Mesothelial cell of epicardium (in vitro differentiated cells): ENCODE results near the gene TSPAN18. TPM values are rescaled to one million over a fixed set of nuclear protein-coding genes. Genes with fewer than 3 reads are reported as not detected.

Experiments used
- DNase-seq, 2 experiments: peaks; one replicate each; pipeline ENCODE4 v3.0.0; 2021; ENCODE audit warnings: low spot score in 2 of 2; ENCODE audit not compliant: unreplicated experiment in 2 of 2
- H3K27ac Mint-ChIP-seq: 2 replicates; pipeline ENCODE4 v1.8.0; 2021; ENCODE audit warnings: mixed read lengths
- H3K27me3 Mint-ChIP-seq: 2 replicates; pipeline ENCODE4 v1.8.0; 2021; ENCODE audit warnings: low read depth, mixed read lengths
- H3K36me3 Mint-ChIP-seq: 2 replicates; pipeline ENCODE4 v1.8.0; 2021; ENCODE audit warnings: mixed read lengths
- H3K4me1 Mint-ChIP-seq: 2 replicates; pipeline ENCODE4 v1.8.0; 2021; ENCODE audit warnings: mixed read lengths
- H3K4me3 Mint-ChIP-seq: 2 replicates; pipeline ENCODE4 v1.8.0; 2021; ENCODE audit warnings: mild to moderate bottlenecking, moderate library complexity, mixed read lengths
- H3K9me3 Mint-ChIP-seq: 2 replicates; pipeline ENCODE4 v1.8.0; 2021; ENCODE audit warnings: mixed read lengths
- CTCF ChIP-seq: fragments of 200-600 bp; sonication (generic); IDR thresholded peaks from one replicate; pipeline ENCODE4 v1.5.0; 2021; ENCODE audit warnings: antibody characterized with exemption; ENCODE audit not compliant: unreplicated experiment
- total RNA-seq: library from RNA; stranded (reverse); gene quantifications from 3 replicates; pipeline ENCODE4 v1.2.1, GENCODE V29; 2021

The TSPAN18 gene
- total RNA-seq, 1 donor from 2014 or later, result 47.4 TPM

- Mint-ChIP-seq H3K4me1 (peaks cover 40% of the 10 kb centered on the region), H3K9me3 (no peaks in the 10 kb centered on the region), H3K27me3 (peaks cover 32% of the 10 kb centered on the region), H3K27ac (no peak overlapping the region), H3K4me3 (peak overlapping the region; percentile 66), H3K36me3 (no peaks in the 10 kb centered on the region)
- TF ChIP-seq CTCF, result no peak
- DNase-seq, result no peak
Observed at GRCh38 chr11:44725016-44725685, 1.6 kb upstream of the TSPAN18 start.

GRCh38 chr11:44725757-44726282 lies 942 bp upstream of the TSPAN18 start:
- Mint-ChIP-seq H3K4me1 (peaks cover 40% of the 10 kb centered on the region), H3K4me3 (peak overlapping the region; percentile 66), H3K36me3 (no peaks in the 10 kb centered on the region), H3K27ac (peak overlapping the region; percentile 72), H3K9me3 (no peaks in the 10 kb centered on the region), H3K27me3 (peaks cover 32% of the 10 kb centered on the region)
- no peak for DNase-seq
- no peak for TF ChIP-seq CTCF

DNA sequence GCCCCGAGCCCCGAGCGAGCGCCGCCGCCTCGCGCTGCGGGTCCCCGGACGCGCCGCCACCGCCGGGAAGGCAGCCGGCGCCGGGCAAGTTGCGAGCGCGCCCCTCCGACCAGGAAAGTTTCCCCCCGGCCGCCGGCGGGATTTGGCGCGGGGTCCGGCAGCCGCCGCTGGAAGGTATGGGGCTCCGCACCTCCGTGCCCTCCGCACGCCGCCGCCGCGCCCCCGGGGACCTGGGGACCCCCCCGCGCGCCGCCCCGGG lies 281 bp downstream of the TSPAN18 start:
- peak in 1 of 2 experiments; percentile 46 for DNase-seq
- Mint-ChIP-seq H3K27ac (no peak overlapping the region), H3K27me3 (peaks cover 32% of the 10 kb centered on the region), H3K36me3 (no peaks in the 10 kb centered on the region), H3K4me1 (peaks cover 41% of the 10 kb centered on the region), H3K9me3 (no peaks in the 10 kb centered on the region), H3K4me3 (no peak overlapping the region)
- no peak for TF ChIP-seq CTCF

DNA sequence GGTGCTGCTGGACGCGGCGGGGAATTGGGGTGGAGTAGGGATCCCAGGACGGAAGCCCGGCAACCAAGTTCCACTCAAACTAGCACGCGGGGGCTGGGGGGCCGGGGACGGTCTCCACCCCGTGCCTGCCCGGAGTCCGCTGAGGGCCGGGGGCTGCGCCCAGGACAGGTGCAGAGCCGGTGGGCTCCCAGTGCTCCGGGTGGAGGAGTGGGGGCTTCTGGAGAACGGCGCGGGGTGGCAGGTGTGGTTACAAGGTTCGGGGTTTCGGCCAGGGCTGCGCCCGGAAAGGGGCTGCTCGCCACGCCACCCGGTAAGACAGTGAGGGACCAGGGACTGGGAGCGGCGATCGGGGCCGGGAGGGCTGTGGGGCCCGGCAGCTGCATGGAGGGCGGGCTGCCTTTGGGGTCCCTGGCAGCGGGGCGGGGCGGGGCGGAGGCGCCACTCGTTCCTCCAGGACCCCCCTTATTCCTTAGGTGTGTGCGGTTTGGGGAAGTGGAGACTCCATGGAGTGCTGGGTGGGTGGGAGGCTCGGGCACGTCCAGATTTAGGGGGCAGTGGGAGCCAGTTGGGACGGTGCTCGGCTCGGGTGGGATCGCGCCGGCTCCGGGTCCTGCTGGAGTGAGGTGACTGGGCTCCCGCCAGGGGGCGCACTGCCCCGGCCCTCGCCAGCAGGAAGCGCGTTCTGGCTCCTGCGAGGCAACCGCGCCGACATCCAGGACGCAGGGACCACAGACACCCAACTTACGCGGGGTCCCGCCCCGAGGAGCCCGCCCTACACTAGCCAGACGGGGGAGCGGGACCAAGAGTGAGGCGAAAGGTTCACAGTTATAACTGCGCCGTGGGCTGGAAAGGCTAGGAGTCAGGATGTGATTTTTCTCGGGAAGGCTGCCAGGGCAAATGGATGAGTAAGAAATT lies 868 bp downstream of the TSPAN18 start:
- Mint-ChIP-seq H3K9me3 (no peaks in the 10 kb centered on the region), H3K4me1 (peaks cover 45% of the 10 kb centered on the region), H3K36me3 (no peaks in the 10 kb centered on the region), H3K27ac (peak overlapping the region; percentile 73), H3K27me3 (peaks cover 32% of the 10 kb centered on the region), H3K4me3 (peak overlapping the region; percentile 80)
- TF ChIP-seq CTCF, result peak; percentile 98
- DNase-seq, result peak; percentile 79 to 92

- DNase-seq, result no peak
- peaks cover 32% of the 10 kb centered on the region for H3K27me3 Mint-ChIP-seq
- no peak for TF ChIP-seq CTCF
- peaks cover 50% of the 10 kb centered on the region for H3K4me1 Mint-ChIP-seq
- no peaks in the 10 kb centered on the region for H3K36me3 Mint-ChIP-seq
- no peak overlapping the region for H3K27ac Mint-ChIP-seq
- H3K9me3 Mint-ChIP-seq, result no peaks in the 10 kb centered on the region
- peak overlapping the region; percentile 80 for H3K4me3 Mint-ChIP-seq
Observed at GRCh38 chr11:44728491-44728910, 1.7 kb downstream of the TSPAN18 start.
